Dedifferentiated amniotic fluid mesenchymal stem cell (primary cell): Measurements from ENCODE around the gene SYPL2.
A peak's percentile ranks its signal among the peaks of the same experiment; 100 is the strongest.
"Not testable (repeated sequence)": the region's sequence is repeated elsewhere in the genome, so short reads cannot be mapped to it uniquely, and the experiment has no call there.

Source experiments
- DNase-seq: peaks from one replicate; pipeline ENCODE4 v3.0.0-alpha.2; 2016; ENCODE audit errors: extremely low spot score

The SYPL2 gene

GRCh38 chr1:109466452-109467300 lies at the start of gene SYPL2:
Gene SYPL2 (plus strand): TSS chr1:109466546. CDS start chr1:109466844, 298 bp downstream.
- no peak for DNase-seq

GRCh38 chr1:109423498-109423897 lies 42.8 kb upstream of the SYPL2 start:
- no peak for DNase-seq

GRCh38 chr1:109425391-109426280 lies 40.7 kb upstream of the SYPL2 start:
- peak; percentile 43 for DNase-seq

GRCh38 chr1:109426281-109427170 lies 39.8 kb upstream of the SYPL2 start, which contains the start of gene PSMA5:
Gene PSMA5 (minus strand): TSS chr1:109426448. CDS start chr1:109426330, 118 bp downstream.
- DNase-seq = peak; percentile 99

GRCh38 chr1:109427171-109427467 lies 39.2 kb upstream of the SYPL2 start:
- DNase-seq = no peak

- no peak for DNase-seq
Observed at GRCh38 chr1:109432336-109432735, 34.0 kb upstream of the SYPL2 start.

GRCh38 chr1:109433322-109433721 lies 33.0 kb upstream of the SYPL2 start:
- DNase-seq = no peak

- DNase-seq = no peak
Observed at GRCh38 chr1:109434484-109434883, 31.9 kb upstream of the SYPL2 start.

- DNase-seq = peak; percentile 48
Observed at GRCh38 chr1:109438798-109439297, 27.5 kb upstream of the SYPL2 start.

GRCh38 chr1:109441069-109441468 lies 25.3 kb upstream of the SYPL2 start:
- no peak for DNase-seq

GRCh38 chr1:109443476-109443875 lies 22.9 kb upstream of the SYPL2 start:
- no peak for DNase-seq

- DNase-seq = no peak
Observed at GRCh38 chr1:109444346-109444745, 22.0 kb upstream of the SYPL2 start.

- not testable (repeated sequence) for DNase-seq
Observed at GRCh38 chr1:109445949-109446695, 20.2 kb upstream of the SYPL2 start.

- DNase-seq = no peak
Observed at GRCh38 chr1:109447524-109447923, 18.8 kb upstream of the SYPL2 start.

GRCh38 chr1:109454497-109455133 lies 11.7 kb upstream of the SYPL2 start:
- no peak for DNase-seq

GRCh38 chr1:109457819-109458218 lies 8.5 kb upstream of the SYPL2 start:
- no peak for DNase-seq

GRCh38 chr1:109466125-109466451 lies 258 bp upstream of the SYPL2 start:
- no peak for DNase-seq

- no peak for DNase-seq
Observed at GRCh38 chr1:109467301-109467777, 993 bp downstream of the SYPL2 start.

- no peak for DNase-seq
Observed at GRCh38 chr1:109468061-109468460, 1.7 kb downstream of the SYPL2 start.

GRCh38 chr1:109468903-109469302 lies 2.6 kb downstream of the SYPL2 start:
- no peak for DNase-seq
